SU-DHL-6 (cell line): ENCODE data around the gene AFG1L.
"Not testable (repeated sequence)": the region's sequence is repeated elsewhere in the genome, so short reads cannot be mapped to it uniquely, and the experiment has no call there.

Source experiments
- H2AFZ ChIP-seq: fragments of 200-600 bp; sonication (generic); 2 replicates; pipeline ENCODE4 v1.6.1; 2014; ENCODE audit warnings: low read depth, mild to moderate bottlenecking, moderate library complexity, mixed read lengths, antibody characterized with exemption, low read length; ENCODE audit not compliant: severe bottlenecking
- H3F3A ChIP-seq: fragments of 200-600 bp; shearing (Covaris generic); 2 replicates; pipeline ENCODE4 v1.6.0; 2016; ENCODE audit warnings: antibody characterized with exemption, mild to moderate bottlenecking; ENCODE audit not compliant: insufficient read depth
- H3K27ac ChIP-seq: fragments of 200-600 bp; sonication (generic); 2 replicates; pipeline ENCODE4 v1.5.1; 2016; ENCODE audit warnings: low read depth, mild to moderate bottlenecking, low read length, moderate library complexity, mixed read lengths
- H3K27me3 ChIP-seq: fragments of 200-600 bp; sonication (generic), shearing (Covaris generic); 2 replicates; pipeline ENCODE4 v1.6.0; 2014; ENCODE audit warnings: mild to moderate bottlenecking, low read length
- H3K36me3 ChIP-seq: fragments of 200-600 bp; sonication (generic); 2 replicates; pipeline ENCODE4 v1.6.1; 2014; ENCODE audit warnings: mild to moderate bottlenecking, low read length, mixed read lengths
- H3K4me2 ChIP-seq: fragments of 300-600, 200-600 bp; shearing (Covaris generic), sonication (generic); 2 replicates; pipeline ENCODE4 v1.6.0; 2014; ENCODE audit warnings: low read length, low read depth, mild to moderate bottlenecking; ENCODE audit not compliant: poor library complexity, severe bottlenecking
- H3K4me3 ChIP-seq: fragments of 200-600 bp; sonication (generic); 2 replicates; pipeline ENCODE4 v1.5.1; 2014; ENCODE audit warnings: antibody characterized with exemption, low read length, mild to moderate bottlenecking, mixed read lengths; ENCODE audit not compliant: insufficient read depth, poor library complexity, severe bottlenecking
- H3K79me2 ChIP-seq: fragments of 200-600 bp; sonication (generic); 2 replicates; pipeline ENCODE4 v1.6.1; 2014; ENCODE audit warnings: mild to moderate bottlenecking, low read length, moderate library complexity; ENCODE audit not compliant: insufficient read depth
- H3K9ac ChIP-seq: fragments of 200-600 bp; sonication (generic); 2 replicates; pipeline ENCODE4 v1.7.0; 2014; ENCODE audit warnings: mild to moderate bottlenecking, low read length
- H3K9me2 ChIP-seq: fragments of 200-600 bp; sonication (generic); replicated peaks from 2 replicates; pipeline ENCODE4 v1.6.1; 2014; ENCODE audit warnings: low read length; ENCODE audit not compliant: insufficient read depth
- H3K9me3 ChIP-seq: fragments of 200-600 bp; sonication (generic); 2 replicates; pipeline ENCODE4 v1.6.1; 2014; ENCODE audit warnings: low read length, mixed read lengths; ENCODE audit not compliant: insufficient read depth
- H4K20me1 ChIP-seq: fragments of 200-600 bp; sonication (generic); 2 replicates; pipeline ENCODE4 v1.6.1; 2014; ENCODE audit warnings: low read depth, mild to moderate bottlenecking, antibody characterized with exemption, low read length, moderate library complexity, mixed read lengths
- CTCF ChIP-seq: fragments of 200-600 bp; sonication (generic); IDR thresholded peaks from one replicate; pipeline ENCODE4 v1.5.1; 2017; ENCODE audit warnings: antibody characterized with exemption, mild to moderate bottlenecking, low read length, moderate library complexity; ENCODE audit not compliant: insufficient read depth, poor library complexity, severe bottlenecking
- EZH2phosphoT487 ChIP-seq: fragments of 200-600 bp; sonication (generic), shearing (Covaris generic); conservative IDR thresholded peaks from 2 replicates; pipeline ENCODE4 v1.6.1; 2018; ENCODE audit warnings: mild to moderate bottlenecking, antibody characterized with exemption, low read length, moderate library complexity, mixed read lengths

AFG1L gene

GRCh38 chr6:108531332-108531731 is 236.5 kb downstream of the AFG1L start:
- TF ChIP-seq EZH2phosphoT487 = no peak
- H3K9me3 ChIP-seq = no peaks in the 10 kb centered on the region
- no peak overlapping the region for H3K4me3 ChIP-seq

GRCh38 chr6:108535114-108535742 is 240.4 kb downstream of the AFG1L start:
- no peaks in the 10 kb centered on the region for H3F3A ChIP-seq
- H3K4me3 ChIP-seq = no peak overlapping the region
- H3K27me3 ChIP-seq = no peaks in the 10 kb centered on the region
- no peak overlapping the region for H3K9ac ChIP-seq
- no peaks in the 10 kb centered on the region for H4K20me1 ChIP-seq
- no peak for TF ChIP-seq CTCF
- no peak for TF ChIP-seq EZH2phosphoT487
- H3K9me3 ChIP-seq = no peaks in the 10 kb centered on the region
- H3K36me3 ChIP-seq = no peaks in the 10 kb centered on the region
- no peaks in the 10 kb centered on the region for H3K9me2 ChIP-seq
- no peak overlapping the region for H2AFZ ChIP-seq
- H3K4me2 ChIP-seq = no peak overlapping the region
- no peaks in the 10 kb centered on the region for H3K79me2 ChIP-seq
- no peak overlapping the region for H3K27ac ChIP-seq

More at GRCh38 chr6:108531332-108531731, 236.5 kb downstream of the AFG1L start:
- H2AFZ ChIP-seq = no peak overlapping the region
- H3K27me3 ChIP-seq = no peaks in the 10 kb centered on the region
- no peaks in the 10 kb centered on the region for H3F3A ChIP-seq
- no peak overlapping the region for H3K9ac ChIP-seq
- no peaks in the 10 kb centered on the region for H3K79me2 ChIP-seq
- H3K9me2 ChIP-seq = no peaks in the 10 kb centered on the region
- H3K4me2 ChIP-seq = no peak overlapping the region
- no peaks in the 10 kb centered on the region for H3K36me3 ChIP-seq
- H4K20me1 ChIP-seq = no peaks in the 10 kb centered on the region
- H3K27ac ChIP-seq = no peak overlapping the region

GRCh38 chr6:108535920-108536535 is 241.2 kb downstream of the AFG1L start:
- not testable (repeated sequence) for H2AFZ ChIP-seq, H3K79me2 ChIP-seq, H3K9me3 ChIP-seq, H4K20me1 ChIP-seq, H3K4me2 ChIP-seq, H3K36me3 ChIP-seq, H3K9ac ChIP-seq, H3K27ac ChIP-seq, H3K27me3 ChIP-seq, H3F3A ChIP-seq, H3K9me2 ChIP-seq, H3K4me3 ChIP-seq

- H3K9ac ChIP-seq = no peak overlapping the region; the same call in 1 of the 2 replicates
- no peak overlapping the region for H3K27ac ChIP-seq
- no peak overlapping the region for H3K4me3 ChIP-seq
- no peak for TF ChIP-seq EZH2phosphoT487
- TF ChIP-seq CTCF = peak; percentile 97
- no peaks in the 10 kb centered on the region for H3K36me3 ChIP-seq
- no peaks in the 10 kb centered on the region for H3F3A ChIP-seq
- no peaks in the 10 kb centered on the region for H3K27me3 ChIP-seq
- no peaks in the 10 kb centered on the region for H3K9me3 ChIP-seq
- no peaks in the 10 kb centered on the region for H3K9me2 ChIP-seq
- H2AFZ ChIP-seq = peak overlapping the region; percentile 81
- H3K79me2 ChIP-seq = no peaks in the 10 kb centered on the region
- peak overlapping the region; percentile 43 for H3K4me2 ChIP-seq
- H4K20me1 ChIP-seq = no peaks in the 10 kb centered on the region
These were observed 247.2 kb downstream of the AFG1L start for GRCh38 chr6:108541843-108542759.
